Hematopoietic multipotent progenitor cell (in vitro differentiated cells): ENCODE results near the gene ARHGAP24. TPM values are rescaled to one million over a fixed set of nuclear protein-coding genes. Genes with fewer than 3 reads are reported as not detected.
"Not testable (repeated sequence)": the region's sequence is repeated elsewhere in the genome, so short reads cannot be mapped to it uniquely, and the experiment has no call there.

Source experiments
- DNase-seq, 3 donors: peaks; one replicate each; pipeline ENCODE4 v3.0.0-alpha.2; 2011 to 2015; ENCODE audit warnings: low read depth in 2 of 3, low spot score in 2 of 3
- total RNA-seq: library from RNA; depleted of rRNA; stranded (reverse); fragments of >200 nt; gene quantifications from one replicate; pipeline ENCODE4 v1.2.3, GENCODE V29; 2012

ARHGAP24 gene
- total RNA-seq, 1 donor: 0.27 TPM

DNA sequence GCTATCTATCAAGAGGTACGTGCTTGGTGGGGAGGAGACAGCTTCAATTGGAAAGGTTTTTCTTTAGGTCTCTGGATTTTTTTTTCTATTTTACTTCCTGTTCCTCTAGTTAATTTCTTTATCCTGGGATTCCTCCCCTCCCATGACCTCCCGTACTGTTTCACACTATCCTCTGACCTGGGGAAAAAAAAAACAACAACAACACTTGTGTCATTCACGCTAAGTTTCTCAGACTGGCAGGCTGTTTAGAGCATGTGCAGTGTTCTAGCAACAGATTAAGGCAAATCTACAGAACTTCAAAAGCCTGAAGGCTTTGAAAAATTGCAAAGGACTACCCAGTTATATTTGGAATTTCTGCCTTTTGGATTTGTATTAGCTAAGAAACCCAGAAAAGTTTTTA lies 358.4 kb downstream of the ARHGAP24 start:
- no peak for DNase-seq

GRCh38 chr4:85834934-85835333 lies 360.0 kb downstream of the ARHGAP24 start:
- DNase-seq: no peak

DNA sequence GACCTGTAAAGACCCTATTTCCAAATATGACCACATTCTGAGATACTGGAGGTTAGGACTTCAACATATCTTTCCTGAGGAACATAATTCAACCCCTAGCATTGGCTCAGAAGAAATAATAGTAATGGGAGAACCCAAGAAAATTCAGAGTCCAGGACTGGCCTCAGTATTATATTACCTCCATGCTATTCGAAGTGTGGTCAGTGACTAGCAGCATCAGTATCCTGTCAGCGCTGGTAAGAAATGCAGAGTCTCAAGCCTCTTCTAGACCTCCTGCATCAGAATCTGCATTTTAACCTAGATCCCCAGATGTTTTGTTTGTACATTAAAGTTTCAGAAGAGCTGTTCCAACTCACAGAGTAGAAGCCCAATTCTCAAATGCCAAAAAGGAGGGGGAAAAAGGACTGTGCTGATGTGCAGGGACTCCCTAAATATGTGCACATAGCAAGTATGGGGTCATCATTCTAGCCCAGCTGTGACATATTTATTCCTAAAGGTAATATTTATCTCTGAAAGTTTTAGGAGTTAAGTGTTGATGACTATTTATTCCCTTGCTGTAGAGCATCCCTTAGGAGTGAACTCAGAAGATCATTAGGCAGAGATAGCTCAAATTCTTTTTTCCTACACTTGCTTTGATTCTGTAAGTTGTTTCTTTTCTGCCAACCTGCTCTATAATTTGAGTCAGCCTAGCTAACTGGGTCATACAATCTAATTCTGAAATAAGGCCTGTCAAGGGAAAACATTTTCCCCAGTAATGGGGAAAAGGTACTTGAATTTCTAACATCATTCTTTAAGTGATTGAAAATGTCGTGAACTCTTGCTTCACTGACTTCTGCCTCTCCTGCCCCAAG lies 361.9 kb downstream of the ARHGAP24 start:
- no peak for DNase-seq

DNA sequence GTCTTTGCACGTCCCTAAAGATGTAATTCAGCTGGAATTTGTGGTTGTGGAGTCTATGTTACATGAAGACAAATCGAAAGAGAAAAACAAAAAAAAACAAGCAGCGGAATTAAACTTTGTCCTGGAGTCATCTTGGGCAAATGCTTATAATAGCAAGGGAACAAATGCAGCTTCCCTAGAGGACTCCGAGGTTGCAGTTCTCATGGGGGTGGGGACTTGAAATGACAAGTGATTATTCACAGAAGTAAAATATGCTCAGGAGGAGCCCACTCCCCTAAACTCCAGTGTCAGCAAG lies 362.4 kb downstream of the ARHGAP24 start:
- DNase-seq: no peak

DNA sequence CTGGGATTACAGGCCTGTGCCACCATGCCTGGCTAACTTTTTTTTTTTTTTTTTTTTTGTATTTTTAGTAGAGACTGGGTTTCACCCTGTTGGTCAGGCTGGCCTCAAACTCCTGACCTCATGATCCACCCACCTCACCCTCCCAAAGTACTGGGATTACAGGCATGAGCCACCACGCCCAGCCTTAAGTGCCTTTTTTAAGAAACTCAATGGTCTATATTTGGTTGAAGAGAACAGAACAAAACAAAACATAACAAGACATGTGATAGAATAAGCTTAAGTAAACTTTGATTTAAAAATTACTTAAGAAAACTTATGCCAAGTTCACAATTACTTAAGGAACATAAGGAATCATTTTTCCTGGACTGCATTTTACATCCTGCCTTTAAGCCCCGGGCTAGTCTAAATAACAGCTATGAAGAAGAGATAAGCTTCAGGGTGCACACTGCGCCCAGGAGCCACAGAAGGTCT lies 365.1 kb downstream of the ARHGAP24 start:
- DNase-seq: not testable (repeated sequence)

DNA sequence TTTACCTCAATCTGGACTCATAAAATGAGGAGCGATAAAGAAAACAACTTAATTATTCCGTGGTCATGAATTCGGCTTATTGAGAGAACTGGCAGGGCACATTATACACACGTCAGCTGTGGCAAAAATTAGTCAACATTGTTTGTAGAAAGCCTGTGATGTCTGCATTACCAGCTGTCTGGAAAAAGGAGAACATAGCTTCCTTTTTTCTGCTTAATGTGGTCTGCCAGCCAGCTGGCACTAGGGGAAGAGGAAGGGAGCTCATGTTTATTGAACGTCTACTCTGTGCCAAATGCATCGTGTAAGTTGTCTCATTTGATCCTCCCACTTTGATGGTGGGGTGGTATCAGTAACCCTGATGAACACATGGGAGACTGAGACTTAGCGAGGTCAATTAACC lies 367.6 kb downstream of the ARHGAP24 start:
- peak in 2 of 3 donors; percentile 36 to 93 for DNase-seq

DNA sequence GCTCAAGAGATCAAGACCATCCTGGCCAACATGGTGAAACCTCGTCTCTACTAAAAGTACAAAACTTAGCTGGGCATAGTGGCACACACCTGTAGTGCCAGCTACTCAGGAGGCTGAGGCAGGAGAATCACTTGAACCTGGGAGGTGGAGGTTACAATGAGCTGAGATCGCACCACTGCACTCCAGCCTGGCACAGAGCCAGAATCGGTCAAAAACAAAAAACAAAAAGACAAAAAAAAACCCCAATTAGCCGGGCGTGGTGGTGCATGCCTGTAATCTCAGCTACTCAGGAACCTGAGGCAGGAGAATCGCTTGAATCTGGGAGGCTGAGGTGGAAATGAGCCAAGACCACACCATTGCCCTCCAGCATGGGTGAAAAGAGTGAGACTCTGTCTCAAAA lies 378.8 kb downstream of the ARHGAP24 start:
- DNase-seq: not testable (repeated sequence)

- DNase-seq: no peak
Observed at GRCh38 chr4:85854546-85854945, 379.6 kb downstream of the ARHGAP24 start.

GRCh38 chr4:85860066-85860740 lies 385.3 kb downstream of the ARHGAP24 start:
- DNase-seq: no peak

DNA sequence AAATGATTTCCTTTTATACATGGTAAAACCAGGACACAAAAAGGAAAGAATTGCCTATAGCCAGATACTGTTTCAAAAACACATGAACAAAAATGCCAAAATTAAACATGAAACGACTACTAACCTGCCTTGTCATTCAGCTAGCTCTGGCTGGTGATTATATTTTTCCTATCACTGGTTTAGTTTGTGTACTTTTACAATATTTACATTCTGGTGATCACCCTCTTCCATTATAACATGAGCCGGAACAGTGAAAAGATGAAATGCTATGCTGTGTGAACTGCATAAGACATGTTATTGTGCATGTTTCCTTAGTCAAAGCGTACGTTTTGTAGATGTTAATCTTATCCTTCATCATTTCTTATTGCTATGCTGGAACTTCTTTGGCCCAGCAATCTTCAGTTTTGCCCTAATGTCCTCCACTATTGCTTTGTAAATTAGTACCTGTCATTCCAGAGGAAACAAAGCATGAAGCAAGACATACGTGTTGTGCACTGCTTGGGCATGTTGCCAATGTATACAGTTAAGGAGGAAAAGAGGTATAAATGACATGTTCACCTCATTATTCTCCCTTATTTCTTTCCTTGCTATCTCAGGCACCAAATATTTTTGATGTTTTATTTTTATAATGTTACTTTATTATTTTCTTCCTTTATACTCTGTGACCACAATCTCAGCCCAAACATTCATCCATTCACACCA lies 386.3 kb downstream of the ARHGAP24 start:
- DNase-seq: no peak

DNA sequence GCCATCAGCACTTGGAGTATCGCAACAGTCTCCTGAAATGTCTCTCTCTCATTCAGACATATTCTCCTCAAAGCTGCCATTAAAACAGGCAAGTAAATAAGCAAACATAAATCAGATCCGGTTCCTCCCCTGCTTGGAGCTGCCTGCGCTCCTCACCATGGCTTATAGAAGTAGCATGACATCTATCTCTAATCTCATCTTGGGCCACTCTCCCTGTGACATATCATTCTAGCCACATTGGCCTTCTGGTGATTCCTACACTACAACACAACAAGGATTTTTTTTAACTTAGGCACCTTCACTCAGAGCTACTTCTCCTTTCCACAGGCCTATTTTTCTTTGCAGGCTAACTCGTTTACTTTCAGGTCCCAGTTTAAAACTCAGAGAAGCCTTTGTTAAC lies 387.9 kb downstream of the ARHGAP24 start:
- DNase-seq: no peak

GRCh38 chr4:85864259-85865205 lies 389.6 kb downstream of the ARHGAP24 start:
- no peak for DNase-seq

DNA sequence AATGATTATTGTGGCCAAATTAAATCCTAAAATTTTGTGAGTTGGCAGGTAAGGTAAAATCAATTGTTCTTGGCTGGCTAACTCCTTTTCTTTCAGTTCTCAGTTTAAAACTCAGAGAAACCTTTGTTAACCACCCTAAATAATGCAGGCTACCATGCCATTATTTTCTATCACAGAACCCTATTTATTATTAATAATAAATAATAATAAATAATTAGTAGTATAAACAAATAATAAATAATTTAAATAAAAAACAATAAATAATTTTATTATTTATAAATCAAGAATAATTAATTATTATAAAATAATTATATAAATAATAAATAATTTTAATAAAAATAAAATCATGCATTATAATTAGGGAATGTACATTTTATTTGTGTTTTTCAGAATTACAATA lies 390.3 kb downstream of the ARHGAP24 start:
- no peak for DNase-seq

DNA sequence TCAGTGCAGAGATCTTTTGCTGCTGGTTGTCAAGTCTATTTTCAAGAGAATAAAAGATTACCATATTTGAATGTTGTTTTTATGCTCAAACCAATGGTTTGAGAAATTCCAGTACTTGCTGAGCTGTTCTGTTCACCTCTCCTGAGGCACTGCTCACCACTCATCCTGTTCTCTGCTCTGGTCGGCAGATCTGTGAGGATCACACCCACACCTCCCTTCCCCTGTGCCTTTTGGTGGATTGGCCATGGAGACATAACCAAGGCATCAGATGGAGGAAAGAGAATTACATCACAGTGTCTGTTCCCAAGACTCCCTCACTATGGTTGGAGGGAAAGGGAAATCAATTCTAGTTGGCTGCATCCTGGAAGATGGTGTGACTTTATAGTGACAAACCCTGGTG lies 391.6 kb downstream of the ARHGAP24 start:
- DNase-seq: no peak

DNA sequence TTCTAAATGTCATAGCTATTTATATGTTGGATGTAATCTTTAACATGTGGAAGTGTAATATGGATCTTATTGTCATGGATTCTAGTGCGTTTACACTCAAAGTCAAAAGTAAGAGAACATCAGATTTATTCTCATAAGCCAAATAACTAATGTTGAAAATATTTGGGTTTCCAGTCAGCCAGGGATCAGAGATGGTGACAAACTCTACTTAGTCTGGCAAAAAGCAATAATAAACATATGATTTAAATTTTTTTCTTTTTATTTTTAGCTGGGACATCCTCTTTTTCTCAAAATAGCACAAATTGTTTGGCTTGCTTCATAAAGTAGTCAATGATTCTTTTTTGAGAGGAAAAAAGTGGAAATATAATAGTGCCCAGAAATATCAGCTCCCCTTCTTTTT lies 392.3 kb downstream of the ARHGAP24 start:
- no peak for DNase-seq

- no peak for DNase-seq
Observed at GRCh38 chr4:85869181-85869580, 394.2 kb downstream of the ARHGAP24 start.

DNA sequence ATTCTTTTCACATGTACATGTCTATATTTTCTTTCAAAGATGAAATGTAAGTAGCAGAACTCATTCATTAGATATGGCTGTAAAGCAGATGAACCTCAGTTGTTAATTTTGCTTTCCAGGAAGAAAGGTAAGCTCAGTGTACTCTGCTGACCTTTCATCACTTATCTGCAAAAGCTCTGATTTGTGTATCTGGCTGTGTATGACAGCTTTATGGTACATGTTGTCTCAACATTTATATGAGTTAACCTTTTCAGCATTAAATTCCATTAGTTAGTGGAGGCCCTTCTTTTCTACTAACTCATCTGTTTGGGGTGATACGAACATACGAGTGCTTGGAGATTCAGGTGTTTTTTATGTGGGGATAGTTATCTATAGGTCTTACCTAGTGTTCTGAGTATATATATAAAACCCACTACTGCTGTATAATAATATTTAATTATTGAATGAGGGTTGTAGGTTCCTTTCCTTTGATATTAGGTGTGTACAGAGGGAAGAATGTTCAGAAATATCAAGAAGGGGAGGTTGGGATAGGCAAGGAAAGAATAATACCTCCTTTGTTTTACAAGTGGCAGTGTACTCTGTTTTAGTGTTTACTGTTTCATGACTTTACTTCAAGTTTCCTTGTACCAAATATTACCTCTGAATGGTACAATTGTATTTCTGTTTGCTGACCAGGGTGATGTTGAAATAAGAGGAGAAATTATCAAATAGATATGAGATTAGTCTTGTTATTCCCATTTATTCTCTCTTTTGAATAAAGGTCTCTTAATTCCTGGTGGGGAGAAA lies 395.5 kb downstream of the ARHGAP24 start:
- DNase-seq: no peak

GRCh38 chr4:85873566-85873965 lies 398.6 kb downstream of the ARHGAP24 start:
- DNase-seq: no peak

GRCh38 chr4:85879518-85879917 lies 404.6 kb downstream of the ARHGAP24 start:
- DNase-seq: no peak

GRCh38 chr4:85883180-85883579 lies 408.2 kb downstream of the ARHGAP24 start:
- no peak for DNase-seq
